Fibroblast of skin of scalp (primary cell): ENCODE results near the gene C5AR2.
"Not testable (repeated sequence)": the region's sequence is repeated elsewhere in the genome, so short reads cannot be mapped to it uniquely, and the experiment has no call there.

Experiments
- DNase-seq: peaks from one replicate; pipeline ENCODE4 v3.0.0-alpha.2; 2013

C5AR2 gene

DNA sequence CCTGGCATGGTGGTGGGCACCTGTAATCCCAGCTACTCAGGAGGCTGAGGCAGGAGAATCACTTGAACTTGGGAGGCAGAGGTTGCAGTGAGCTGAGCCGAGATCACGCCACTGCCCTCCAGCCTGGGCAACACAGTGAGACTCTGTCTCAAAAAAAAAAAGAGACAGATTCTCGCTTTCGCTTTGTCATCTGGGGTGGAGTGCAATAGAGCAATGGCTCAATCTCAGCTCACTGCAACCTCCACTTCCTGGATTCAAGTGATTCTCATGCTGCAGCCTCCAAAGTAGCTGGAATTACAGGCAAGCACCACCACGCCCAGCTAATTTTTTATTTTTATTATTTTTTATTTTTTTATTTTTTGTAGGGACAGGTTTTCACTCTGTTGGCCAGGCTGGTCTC is 56.7 kb downstream of the C5AR2 start:
- DNase-seq = not testable (repeated sequence)

DNA sequence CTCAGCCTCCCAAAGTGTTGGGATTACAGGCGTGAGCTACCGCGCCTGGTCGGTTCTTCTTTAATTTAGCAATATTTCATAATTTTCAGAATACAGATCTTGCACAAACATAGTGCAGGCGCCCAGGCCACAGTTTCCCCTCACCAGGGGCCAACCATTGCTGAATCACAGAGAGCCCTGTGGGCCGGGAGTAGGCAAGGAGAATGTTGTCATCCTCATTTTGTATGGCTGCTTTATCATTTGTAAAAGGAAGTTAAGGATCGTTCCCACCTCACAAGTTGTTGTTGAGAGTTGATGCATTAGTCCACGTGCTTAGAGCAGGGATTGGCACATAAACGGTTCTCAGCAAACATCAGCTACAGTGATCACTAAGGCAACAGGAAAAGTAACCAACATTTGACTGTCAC is 57.2 kb downstream of the C5AR2 start:
- no peak for DNase-seq

DNA sequence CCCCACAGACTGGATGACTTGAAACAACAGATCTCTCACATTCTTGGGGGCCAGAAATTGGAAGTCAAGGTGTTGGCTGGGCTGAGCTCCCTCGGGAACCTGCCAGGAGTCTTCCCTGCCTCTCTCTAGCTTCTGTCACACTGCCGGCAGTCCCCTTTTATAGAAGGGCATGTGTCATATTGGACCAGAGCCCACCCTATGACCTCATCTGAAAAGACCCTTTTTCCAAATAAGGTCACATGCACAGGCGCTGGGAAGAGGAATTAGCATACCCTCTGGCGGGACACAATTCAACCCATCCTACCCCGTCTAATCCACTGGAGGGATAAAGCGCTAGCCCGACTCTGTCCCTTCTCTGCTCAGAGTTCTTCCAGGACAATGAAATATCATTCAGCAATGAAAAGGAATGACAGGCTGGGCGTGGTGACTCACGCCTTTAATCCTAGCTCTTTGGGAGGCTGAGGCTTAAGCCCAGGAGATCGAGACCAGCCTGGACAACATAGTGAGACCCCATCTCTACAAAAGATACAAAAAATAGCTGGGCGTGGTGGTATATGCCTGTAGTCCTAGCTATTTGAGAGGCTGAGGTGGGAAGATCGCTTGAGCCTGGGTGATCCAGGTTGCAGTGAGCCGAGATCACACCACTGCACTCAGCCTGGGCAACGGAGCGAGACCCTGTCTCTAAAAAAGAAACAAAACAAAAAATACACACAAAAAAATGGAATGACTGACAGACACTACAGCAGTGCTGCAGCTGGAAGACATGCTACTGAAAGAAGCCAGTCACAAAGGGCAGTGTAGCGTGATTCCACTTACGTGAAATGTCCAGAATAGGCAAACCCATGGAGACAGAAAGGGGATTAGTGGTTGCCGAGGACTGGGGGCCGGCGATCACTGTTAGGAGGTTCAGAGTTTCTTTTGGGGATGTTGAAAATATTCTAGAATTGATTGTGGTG is 58.8 kb downstream of the C5AR2 start:
- DNase-seq = peak; percentile 34

DNA sequence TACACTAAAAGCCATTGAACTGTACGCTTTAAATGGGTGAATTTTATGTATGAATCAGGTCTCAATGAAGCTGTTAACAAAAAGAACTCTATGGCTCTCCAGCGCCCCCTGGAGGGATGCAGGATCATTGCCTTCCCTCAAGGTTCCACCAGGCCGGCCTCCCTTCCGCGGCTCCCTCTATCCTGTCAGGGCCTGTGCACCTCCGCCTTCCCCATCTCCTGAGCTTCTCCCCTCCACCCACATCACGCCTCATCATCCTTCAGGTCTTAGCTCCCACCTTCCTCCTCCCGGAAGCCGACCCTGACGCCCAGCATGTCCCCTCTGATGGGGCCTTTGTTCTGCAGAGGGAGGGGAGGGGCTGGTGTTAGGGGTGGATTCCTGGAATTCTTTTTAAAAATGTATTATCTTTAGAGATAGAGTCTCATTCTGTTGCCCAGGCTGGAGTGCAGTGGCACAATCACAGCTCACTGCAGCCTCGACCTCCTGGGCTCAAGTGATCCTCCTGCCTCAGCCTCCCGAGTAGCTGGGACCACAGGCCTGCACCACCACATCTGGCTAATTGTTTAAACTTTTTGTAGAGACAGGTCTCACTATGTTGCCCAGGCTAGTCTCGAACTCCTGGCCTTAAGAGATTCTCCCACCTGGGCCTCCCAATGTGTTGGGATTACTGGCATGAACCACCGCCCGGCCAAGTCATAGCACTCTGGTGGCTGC is 59.7 kb downstream of the C5AR2 start:
- DNase-seq = peak; percentile 70
